Measurements from ENCODE around the gene ITGAX.

Gene ITGAX

DNA sequence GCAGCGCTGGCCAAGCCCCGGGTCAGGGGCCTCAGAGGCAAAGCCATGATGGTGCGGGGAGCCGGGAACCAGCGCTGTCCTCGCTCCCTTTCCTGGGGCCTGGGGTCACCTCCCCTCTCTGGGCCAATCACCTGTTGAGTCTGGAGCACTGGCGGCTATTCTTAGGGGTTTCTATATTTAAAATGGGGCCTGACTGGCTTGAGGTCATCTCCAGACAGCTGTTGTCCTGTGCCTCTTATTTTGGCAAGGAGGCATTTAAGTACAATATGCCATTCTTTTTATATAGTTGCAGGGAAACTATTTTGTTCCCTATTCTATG, 73.3 kb downstream of the ITGAX start, which contains the start of gene COX6A2:
Gene COX6A2 (minus strand): TSS at position 82 of the 319 bp plus-strand sequence. CDS start 35 bp downstream, at position 47.
- H3K9ac ChIP-seq (ENCODE audit: low read depth, low read length, poor library complexity, severe bottlenecking) = no peak within 1 kb of the TSS
- peaks cover 13% of the 10 kb centered on the region for H3K4me1 ChIP-seq (ENCODE audit: insufficient read depth, low read length, poor library complexity, severe bottlenecking)
- no peaks in the 10 kb centered on the region for H3F3A ChIP-seq (ENCODE audit: low read depth)
- no peak within 1 kb of the TSS for H3K4me2 ChIP-seq (ENCODE audit: low read depth, low read length, poor library complexity, severe bottlenecking)
- H4K20me1 ChIP-seq (ENCODE audit: insufficient read depth, low read length, poor library complexity, severe bottlenecking) = no peaks in the 10 kb centered on the region
- no peaks in the 10 kb centered on the region for H3K79me2 ChIP-seq (ENCODE audit: insufficient read depth, low read length)
- no peak within 1 kb of the TSS for H3K4me3 ChIP-seq (ENCODE audit: low read length, poor library complexity, severe bottlenecking)
- H3K27me3 ChIP-seq (ENCODE audit: insufficient read depth, low read length, poor library complexity, severe bottlenecking) = no peaks in the 10 kb centered on the region
- no peaks in the 10 kb centered on the region for H3K9me3 ChIP-seq (ENCODE audit: insufficient read depth, low read depth, low read length)
- H2AFZ ChIP-seq (ENCODE audit: low read length) = no peak within 1 kb of the TSS
- no peaks in the 10 kb centered on the region for H3K36me3 ChIP-seq (ENCODE audit: insufficient read depth, low read length)
- TF ChIP-seq, protein P1, sequence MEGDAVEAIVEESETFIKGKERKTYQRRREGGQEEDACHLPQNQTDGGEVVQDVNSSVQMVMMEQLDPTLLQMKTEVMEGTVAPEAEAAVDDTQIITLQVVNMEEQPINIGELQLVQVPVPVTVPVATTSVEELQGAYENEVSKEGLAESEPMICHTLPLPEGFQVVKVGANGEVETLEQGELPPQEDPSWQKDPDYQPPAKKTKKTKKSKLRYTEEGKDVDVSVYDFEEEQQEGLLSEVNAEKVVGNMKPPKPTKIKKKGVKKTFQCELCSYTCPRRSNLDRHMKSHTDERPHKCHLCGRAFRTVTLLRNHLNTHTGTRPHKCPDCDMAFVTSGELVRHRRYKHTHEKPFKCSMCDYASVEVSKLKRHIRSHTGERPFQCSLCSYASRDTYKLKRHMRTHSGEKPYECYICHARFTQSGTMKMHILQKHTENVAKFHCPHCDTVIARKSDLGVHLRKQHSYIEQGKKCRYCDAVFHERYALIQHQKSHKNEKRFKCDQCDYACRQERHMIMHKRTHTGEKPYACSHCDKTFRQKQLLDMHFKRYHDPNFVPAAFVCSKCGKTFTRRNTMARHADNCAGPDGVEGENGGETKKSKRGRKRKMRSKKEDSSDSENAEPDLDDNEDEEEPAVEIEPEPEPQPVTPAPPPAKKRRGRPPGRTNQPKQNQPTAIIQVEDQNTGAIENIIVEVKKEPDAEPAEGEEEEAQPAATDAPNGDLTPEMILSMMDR (conservative IDR thresholded peaks at IDR 0.05; ENCODE audit: low read length) = no peak
- TF ChIP-seq EZH2phosphoT487 (IDR thresholded peaks at IDR 0.05; ENCODE audit: borderline replicate concordance) = no peak
- H3K9me2 ChIP-seq (replicated peaks; ENCODE audit: low read depth, low read length) = no peaks in the 10 kb centered on the region

DNA sequence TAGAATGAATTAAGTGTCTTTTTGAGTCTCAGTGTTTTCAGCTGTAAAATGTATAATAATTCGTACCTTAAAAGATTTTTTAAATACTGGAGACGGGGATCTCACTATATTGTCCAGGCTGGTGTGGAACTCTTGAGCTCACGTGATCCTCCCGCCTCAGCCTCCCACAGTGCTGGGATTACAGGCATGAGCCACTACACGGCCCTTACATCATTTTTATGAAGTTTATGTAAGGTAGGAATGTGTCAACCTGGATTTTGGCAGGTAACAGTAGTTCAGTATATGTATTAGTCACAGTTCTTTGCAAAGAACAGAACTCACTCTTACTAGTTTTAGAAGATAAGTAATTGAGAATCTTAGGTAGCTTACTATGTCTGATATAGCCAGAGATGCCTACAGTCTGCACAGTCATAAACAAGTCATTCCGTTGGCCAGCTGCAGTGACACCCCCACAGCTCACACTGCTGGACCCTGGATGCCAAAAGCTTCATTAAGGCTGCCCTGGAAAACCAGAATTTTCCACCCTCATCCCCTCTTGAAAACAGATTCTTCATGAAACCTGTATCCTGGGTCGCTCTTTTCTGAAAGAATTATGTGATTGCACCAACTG, 73.8 kb downstream of the ITGAX start:
- Histone ChIP-seq H3K27me3 (ENCODE audit: insufficient read depth, low read length, poor library complexity, severe bottlenecking) (no peaks in the 10 kb centered on the region), H4K20me1 (ENCODE audit: insufficient read depth, low read length, poor library complexity, severe bottlenecking) (no peaks in the 10 kb centered on the region), H3K36me3 (ENCODE audit: insufficient read depth, low read length) (no peaks in the 10 kb centered on the region), H3K4me3 (ENCODE audit: low read length, poor library complexity, severe bottlenecking) (no peak overlapping the region), H3K9ac (ENCODE audit: low read depth, low read length, poor library complexity, severe bottlenecking) (no peak overlapping the region), H3K4me1 (ENCODE audit: insufficient read depth, low read length, poor library complexity, severe bottlenecking) (peaks cover 12% of the 10 kb centered on the region), H2AFZ (ENCODE audit: low read length) (no peak overlapping the region), H3K9me2 (replicated peaks; ENCODE audit: low read depth, low read length) (no peaks in the 10 kb centered on the region), H3F3A (ENCODE audit: low read depth) (no peaks in the 10 kb centered on the region), H3K79me2 (ENCODE audit: insufficient read depth, low read length) (no peaks in the 10 kb centered on the region), H3K4me2 (ENCODE audit: low read depth, low read length, poor library complexity, severe bottlenecking) (no peak overlapping the region), H3K9me3 (ENCODE audit: insufficient read depth, low read depth, low read length) (no peaks in the 10 kb centered on the region)
- no peak for TF ChIP-seq EZH2phosphoT487 (IDR thresholded peaks at IDR 0.05; ENCODE audit: borderline replicate concordance)
- TF ChIP-seq, protein P1 (conservative IDR thresholded peaks at IDR 0.05; ENCODE audit: low read length) = no peak

DNA sequence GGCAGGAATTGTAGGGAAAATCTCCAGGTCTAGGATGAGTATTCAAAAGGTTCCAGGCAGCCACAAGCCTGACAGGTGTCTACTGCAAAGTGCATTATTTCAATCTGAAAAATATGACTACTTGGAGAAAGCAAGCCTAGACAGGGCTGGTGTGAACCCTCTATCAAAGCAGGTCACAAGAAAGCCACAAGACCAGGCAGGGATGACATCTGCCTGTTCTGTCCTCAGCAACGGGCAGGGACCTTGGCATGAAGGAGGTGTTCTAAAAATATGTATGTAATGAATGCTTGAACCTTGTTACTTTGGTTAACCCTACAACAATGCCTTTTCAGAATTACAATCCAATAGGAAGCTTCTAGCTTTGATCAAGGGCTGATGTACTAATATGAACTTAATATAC, 74.3 kb downstream of the ITGAX start:
- no peak for TF ChIP-seq EZH2phosphoT487 (IDR thresholded peaks at IDR 0.05; ENCODE audit: borderline replicate concordance)
- TF ChIP-seq, protein P1 (conservative IDR thresholded peaks at IDR 0.05; ENCODE audit: low read length) = no peak
- peaks cover 12% of the 10 kb centered on the region for H3K4me1 ChIP-seq (ENCODE audit: insufficient read depth, low read length, poor library complexity, severe bottlenecking)

More for the DNA sequence above, 74.3 kb downstream of the ITGAX start:
- no peaks in the 10 kb centered on the region for H3K79me2 ChIP-seq (ENCODE audit: insufficient read depth, low read length)
- no peaks in the 10 kb centered on the region for H3F3A ChIP-seq (ENCODE audit: low read depth)
- H2AFZ ChIP-seq (ENCODE audit: low read length) = no peak overlapping the region
- H3K36me3 ChIP-seq (ENCODE audit: insufficient read depth, low read length) = no peaks in the 10 kb centered on the region
- no peaks in the 10 kb centered on the region for H3K9me3 ChIP-seq (ENCODE audit: insufficient read depth, low read depth, low read length)
- H3K9me2 ChIP-seq (replicated peaks; ENCODE audit: low read depth, low read length) = no peaks in the 10 kb centered on the region
- H4K20me1 ChIP-seq (ENCODE audit: insufficient read depth, low read length, poor library complexity, severe bottlenecking) = no peaks in the 10 kb centered on the region
- no peak overlapping the region for H3K4me2 ChIP-seq (ENCODE audit: low read depth, low read length, poor library complexity, severe bottlenecking)
- no peaks in the 10 kb centered on the region for H3K27me3 ChIP-seq (ENCODE audit: insufficient read depth, low read length, poor library complexity, severe bottlenecking)
- H3K9ac ChIP-seq (ENCODE audit: low read depth, low read length, poor library complexity, severe bottlenecking) = no peak overlapping the region
- no peak overlapping the region for H3K4me3 ChIP-seq (ENCODE audit: low read length, poor library complexity, severe bottlenecking)
